Mesenchymal stem cell (in vitro differentiated cells and primary cell): ENCODE data around the gene RTP5.

Experiments used
- DNase-seq: peaks from one replicate; pipeline ENCODE4 v3.0.0-alpha.2; 2013
- H2AFZ ChIP-seq: one replicate; pipeline ENCODE4 v1.6.1; 2013; ENCODE audit warnings: low read depth, mild to moderate bottlenecking, control low read depth, inconsistent platforms, low read length, moderate library complexity
- H2AK5ac ChIP-seq: 2 replicates; pipeline ENCODE4 v1.6.1; 2013; ENCODE audit warnings: low read length, moderate library complexity, mild to moderate bottlenecking, inconsistent platforms; ENCODE audit not compliant: severe bottlenecking
- H2BK120ac ChIP-seq: one replicate; pipeline ENCODE4 v1.6.1; 2013; ENCODE audit warnings: low read depth, mild to moderate bottlenecking, inconsistent platforms, low read length, moderate library complexity
- H2BK12ac ChIP-seq, 2 experiments: one replicate each; pipeline ENCODE4 v1.6.1; 2013; ENCODE audit warnings: inconsistent platforms in 2 of 2, low read length in 2 of 2, mild to moderate bottlenecking in 2 of 2, moderate library complexity in 2 of 2, control low read depth in 1 of 2
- H2BK15ac ChIP-seq: one replicate; pipeline ENCODE4 v1.6.1; 2013; ENCODE audit warnings: mild to moderate bottlenecking, low read depth, inconsistent platforms; ENCODE audit not compliant: poor library complexity, severe bottlenecking
- H2BK5ac ChIP-seq: 2 replicates; pipeline ENCODE4 v1.6.1; 2013; ENCODE audit warnings: low read depth, mild to moderate bottlenecking, low read length, control low read depth, inconsistent platforms; ENCODE audit not compliant: poor library complexity, severe bottlenecking
- H3K14ac ChIP-seq, 2 experiments: one replicate each; pipeline ENCODE4 v1.6.1; 2013; ENCODE audit warnings: inconsistent platforms in 2 of 2, low read length in 2 of 2, control low read depth in 1 of 2, mild to moderate bottlenecking in 1 of 2, moderate library complexity in 1 of 2
- H3K18ac ChIP-seq, 2 experiments: one replicate each; pipeline ENCODE4 v1.6.1; 2013; ENCODE audit warnings: inconsistent platforms in 2 of 2, low read length in 2 of 2, control low read depth in 1 of 2, low read depth in 1 of 2, mild to moderate bottlenecking in 1 of 2
- H3K23ac ChIP-seq, 2 experiments: one replicate each; pipeline ENCODE4 v1.6.1; 2013; ENCODE audit warnings: inconsistent platforms in 2 of 2, low read length in 2 of 2, mild to moderate bottlenecking in 2 of 2, moderate library complexity in 2 of 2, control low read depth in 1 of 2
- H3K27ac ChIP-seq: 2 replicates; pipeline ENCODE4 v1.5.1; 2013; ENCODE audit warnings: mild to moderate bottlenecking, moderate library complexity, low read length, control low read depth, inconsistent platforms; ENCODE audit not compliant: poor library complexity, severe bottlenecking
- H3K27me3 ChIP-seq, 2 experiments: 2 replicates each; pipeline versions ENCODE4 v1.6.1 to v1.7.0; 2013; ENCODE audit warnings: low read length in 2 of 2, mild to moderate bottlenecking in 2 of 2, moderate library complexity in 2 of 2, control low read depth in 1 of 2, inconsistent platforms in 1 of 2; ENCODE audit not compliant: control insufficient read depth in 1 of 2, insufficient read depth in 1 of 2
- H3K36me3 ChIP-seq, 2 experiments: 2 replicates each; pipeline versions ENCODE4 v1.6.1 to v1.7.0; 2013; ENCODE audit warnings: low read length in 2 of 2, control low read depth in 1 of 2, inconsistent platforms in 1 of 2, low read depth in 1 of 2, mild to moderate bottlenecking in 1 of 2; ENCODE audit not compliant: insufficient read depth in 2 of 2, control insufficient read depth in 1 of 2
- H3K4ac ChIP-seq, 2 experiments: one replicate each; pipeline ENCODE4 v1.6.1; 2013; ENCODE audit warnings: inconsistent platforms in 2 of 2, low read length in 2 of 2, mild to moderate bottlenecking in 2 of 2, moderate library complexity in 2 of 2, control low read depth in 1 of 2, low read depth in 1 of 2
- H3K4me1 ChIP-seq: 2 replicates; pipeline ENCODE4 v1.6.1; 2013; ENCODE audit warnings: low read depth, low read length, control low read depth; ENCODE audit not compliant: control insufficient read depth, insufficient read depth
- H3K4me2 ChIP-seq: 2 replicates; pipeline ENCODE4 v1.6.1; 2013; ENCODE audit warnings: low read length, mild to moderate bottlenecking, inconsistent platforms; ENCODE audit not compliant: poor library complexity, severe bottlenecking
- H3K4me3 ChIP-seq, 2 experiments: 2 replicates each; pipeline versions ENCODE4 v1.5.1 to v1.7.0; 2013; ENCODE audit warnings: low read length in 2 of 2, mild to moderate bottlenecking in 2 of 2, control low read depth in 1 of 2, low read depth in 1 of 2; ENCODE audit not compliant: insufficient read depth in 1 of 2
- H3K79me1 ChIP-seq: replicated peaks from 2 replicates; pipeline ENCODE4 v1.6.1; 2013; ENCODE audit warnings: mild to moderate bottlenecking, control low read depth, low read length, inconsistent platforms; ENCODE audit not compliant: poor library complexity, severe bottlenecking
- H3K9ac ChIP-seq: 2 replicates; pipeline ENCODE4 v1.7.0; 2013; ENCODE audit warnings: mild to moderate bottlenecking, low read length, moderate library complexity
- H3K9me3 ChIP-seq: 2 replicates; pipeline ENCODE4 v1.7.0; 2013; ENCODE audit warnings: mild to moderate bottlenecking, low read length; ENCODE audit not compliant: control insufficient read depth
- H4K8ac ChIP-seq: one replicate; pipeline ENCODE4 v1.6.1; 2013; ENCODE audit warnings: inconsistent platforms, mild to moderate bottlenecking, low read length, moderate library complexity
- H4K91ac ChIP-seq: one replicate; pipeline ENCODE4 v1.6.1; 2013; ENCODE audit warnings: mild to moderate bottlenecking, low read length, inconsistent platforms
- WGBS: methylation state at CpG from one replicate; pipeline ENCODE4 v1.1.7; 2013; ENCODE audit warnings: mixed read lengths; 5-methylcytosine and 5-hydroxymethylcytosine counted together

RTP5 gene

DNA sequence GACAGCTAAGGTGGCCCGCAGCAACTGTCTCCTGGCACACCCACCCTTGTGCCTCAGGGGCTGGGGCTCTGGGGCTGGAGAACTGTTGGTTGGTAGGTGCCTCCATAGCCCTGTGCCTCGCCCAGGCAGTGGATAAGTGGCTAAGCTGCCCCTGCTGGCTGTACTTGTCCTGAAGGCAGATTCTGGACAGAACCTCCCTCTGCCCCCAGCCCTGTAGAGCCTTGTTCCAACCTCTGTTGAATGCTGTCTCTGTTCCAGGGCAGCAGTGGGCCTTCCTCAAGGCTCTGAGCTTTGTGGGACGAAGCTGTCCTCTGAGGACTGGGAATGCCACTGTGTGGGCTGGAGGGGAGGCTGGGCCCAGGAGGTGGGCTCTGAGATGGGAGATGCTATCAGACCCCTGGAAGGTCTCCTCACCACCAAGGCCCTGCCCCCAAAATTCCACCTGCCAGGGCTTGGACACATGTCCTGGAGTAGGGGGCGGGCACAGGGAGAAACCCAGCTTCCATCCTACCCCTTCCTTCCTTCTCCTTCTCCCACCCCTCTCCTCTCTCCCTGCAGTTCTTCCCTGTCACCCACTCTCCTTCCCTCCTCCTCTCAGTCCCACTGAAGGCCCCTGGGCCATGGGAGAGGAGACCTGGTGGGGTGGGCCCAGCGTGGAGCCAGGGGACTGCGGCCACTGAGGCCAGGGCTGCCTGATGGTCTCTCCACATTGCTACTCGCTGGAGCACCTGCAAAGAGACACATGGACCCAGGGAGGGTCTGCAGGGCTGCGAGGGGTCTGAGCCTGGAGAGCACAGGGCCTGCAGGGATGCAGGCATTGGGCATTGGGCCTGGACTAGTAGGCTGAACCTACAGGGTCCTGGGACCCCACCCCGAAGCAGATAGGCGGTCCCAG is 9.1 kb upstream of the RTP5 start:
- Histone ChIP-seq H2BK15ac (no peak overlapping the region), H3K27ac (no peak overlapping the region), H3K27me3 (peaks cover 13 to 60% of the 10 kb centered on the region in 2 experiments), H3K4me3 (peak overlapping the region in 1 of 2 experiments; percentile 66), H3K9me3 (no peaks in the 10 kb centered on the region), H3K36me3 (no peaks in the 10 kb centered on the region), H3K4me1 (peaks cover 4% of the 10 kb centered on the region), H3K9ac (peak overlapping the region; percentile 75), H3K4me2 (no peak overlapping the region), H3K14ac (no peak overlapping the region), H3K79me1 (no peaks in the 10 kb centered on the region), H2BK5ac (no peak overlapping the region), H4K8ac (no peak overlapping the region), H3K4ac (no peak overlapping the region), H4K91ac (no peak overlapping the region), H2BK120ac (no peak overlapping the region), H3K23ac (no peak overlapping the region), H2BK12ac (no peak overlapping the region), H3K18ac (no peak overlapping the region), H2AFZ (no peak overlapping the region), H2AK5ac (no peak overlapping the region)
- WGBS = 85% methylated on average over 10 of the region's 10 CpGs
- DNase-seq = no peak

DNA sequence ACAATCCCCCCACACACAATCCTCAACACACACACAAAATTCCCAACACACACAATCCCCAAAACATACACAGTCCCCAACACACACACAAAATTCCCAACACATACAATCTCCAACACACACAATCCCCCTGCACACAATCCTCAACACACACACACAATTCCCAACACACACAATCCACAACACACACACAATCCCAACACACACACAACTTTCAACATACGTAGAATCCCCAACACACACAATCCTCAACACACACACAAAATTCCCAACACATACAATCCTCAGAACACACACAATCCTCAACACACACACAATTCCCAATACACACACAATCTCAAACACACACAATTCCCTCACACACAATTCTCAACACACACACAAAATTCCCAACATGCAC is 8.3 kb upstream of the RTP5 start:
- no peak for DNase-seq
- H4K8ac ChIP-seq = no peak overlapping the region
- H3K23ac ChIP-seq = no peak overlapping the region
- H2BK120ac ChIP-seq = no peak overlapping the region
- H3K18ac ChIP-seq = no peak overlapping the region
- peaks cover 20 to 60% of the 10 kb centered on the region in 2 experiments for H3K27me3 ChIP-seq
- no peak overlapping the region for H4K91ac ChIP-seq
- H3K4me3 ChIP-seq = no peak overlapping the region
- no peak overlapping the region for H2BK12ac ChIP-seq
- peaks cover 7% of the 10 kb centered on the region for H3K4me1 ChIP-seq
- no peak overlapping the region for H2AK5ac ChIP-seq
- no peaks in the 10 kb centered on the region for H3K79me1 ChIP-seq
- 94% methylated on average over 1 of the region's 1 CpG for WGBS
- no peak overlapping the region for H3K4ac ChIP-seq
- no peak overlapping the region for H3K4me2 ChIP-seq
- no peak overlapping the region for H3K27ac ChIP-seq
- no peak overlapping the region for H2AFZ ChIP-seq
- H3K9ac ChIP-seq = no peak overlapping the region
- H2BK5ac ChIP-seq = no peak overlapping the region
- H2BK15ac ChIP-seq = no peak overlapping the region
- no peaks in the 10 kb centered on the region for H3K36me3 ChIP-seq
- no peak overlapping the region for H3K14ac ChIP-seq
- no peaks in the 10 kb centered on the region for H3K9me3 ChIP-seq

GRCh38 chr2:241862093-241862492 is 7.4 kb upstream of the RTP5 start:
- no peak overlapping the region for H3K14ac ChIP-seq
- H3K23ac ChIP-seq = peak overlapping the region in 1 of 2 experiments; percentile 10
- no peak overlapping the region for H2AFZ ChIP-seq
- H4K91ac ChIP-seq = no peak overlapping the region
- no peak overlapping the region for H3K4me3 ChIP-seq
- no peaks in the 10 kb centered on the region for H3K79me1 ChIP-seq
- H2BK120ac ChIP-seq = no peak overlapping the region
- WGBS = 70% methylated on average over 6 of the region's 8 CpGs
- H2AK5ac ChIP-seq = no peak overlapping the region
- H4K8ac ChIP-seq = no peak overlapping the region
- H3K4ac ChIP-seq = no peak overlapping the region
- H3K9ac ChIP-seq = no peak overlapping the region
- H3K27ac ChIP-seq = no peak overlapping the region
- peaks cover 12% of the 10 kb centered on the region for H3K4me1 ChIP-seq
- H3K27me3 ChIP-seq = peaks cover 26 to 61% of the 10 kb centered on the region in 2 experiments
- H3K36me3 ChIP-seq = no peaks in the 10 kb centered on the region
- DNase-seq = no peak
- H2BK5ac ChIP-seq = no peak overlapping the region
- no peak overlapping the region for H3K4me2 ChIP-seq
- H3K9me3 ChIP-seq = no peaks in the 10 kb centered on the region
- H3K18ac ChIP-seq = no peak overlapping the region
- H2BK15ac ChIP-seq = no peak overlapping the region
- H2BK12ac ChIP-seq = no peak overlapping the region

- Histone ChIP-seq H4K91ac (no peak overlapping the region), H4K8ac (no peak overlapping the region), H3K27me3 (peaks cover 35 to 66% of the 10 kb centered on the region in 2 experiments), H3K14ac (no peak overlapping the region), H3K79me1 (no peaks in the 10 kb centered on the region), H3K9ac (peak overlapping the region; percentile 15), H2BK120ac (no peak overlapping the region), H3K4me2 (no peak overlapping the region), H2BK5ac (no peak overlapping the region), H3K27ac (no peak overlapping the region), H3K9me3 (no peaks in the 10 kb centered on the region), H2BK12ac (no peak overlapping the region), H2AFZ (no peak overlapping the region), H3K4me3 (peak overlapping the region in 1 of 2 experiments; percentile 55), H3K18ac (no peak overlapping the region), H2BK15ac (no peak overlapping the region), H3K23ac (no peak overlapping the region), H3K4ac (no peak overlapping the region), H3K36me3 (no peaks in the 10 kb centered on the region), H3K4me1 (peaks cover 12% of the 10 kb centered on the region), H2AK5ac (no peak overlapping the region)
- 92% methylated on average over 21 of the region's 22 CpGs for WGBS
- DNase-seq = no peak
Observed at GRCh38 chr2:241862775-241863535, 6.6 kb upstream of the RTP5 start.
